Measurements from ENCODE around the gene BACE2.

- TF ChIP-seq TOX (CRISPR knock-in tag; IDR thresholded peaks at IDR 0.05; ENCODE audit: borderline replicate concordance) (no peak), TCF4 (CRISPR knock-in tag; IDR thresholded peaks at IDR 0.05; ENCODE audit: borderline replicate concordance) (no peak), ZC3H10 (CRISPR knock-in tag; IDR thresholded peaks at IDR 0.05) (no peak), ZFP3 (CRISPR knock-in tag; IDR thresholded peaks at IDR 0.05) (no peak), ZFP30 (CRISPR knock-in tag; IDR thresholded peaks at IDR 0.05) (no peak)
Observed at GRCh38 chr21:41137889-41138288, 30.1 kb upstream of the BACE2 start.

Measured in SK-N-SH treated with all-trans-retinoic acid at 6 μM for 48 hours (cell line).